H9 (cell line): ENCODE measurements around the gene SRPK1. TPM values are rescaled to one million over a fixed set of nuclear protein-coding genes. Genes with fewer than 3 reads are reported as not detected.

Experiments used
- DNase-seq: peaks from one replicate; pipeline ENCODE4 v3.0.0-alpha.2; 2017
- H2AFZ ChIP-seq: one replicate; pipeline ENCODE4 v1.6.1; 2013; ENCODE audit warnings: mild to moderate bottlenecking, low read length, control low read depth, moderate library complexity
- H2AK5ac ChIP-seq: 2 replicates; pipeline ENCODE4 v1.6.1; 2013; ENCODE audit warnings: low read length, control low read depth, mixed read lengths; ENCODE audit not compliant: insufficient read length
- H2BK120ac ChIP-seq: one replicate; pipeline ENCODE4 v1.6.1; 2013; ENCODE audit warnings: low read depth, mild to moderate bottlenecking, low read length, control low read depth, inconsistent platforms; ENCODE audit not compliant: poor library complexity, severe bottlenecking
- H2BK12ac ChIP-seq: 2 replicates; pipeline ENCODE4 v1.6.1; 2013; ENCODE audit warnings: low read length, control low read depth, mixed read lengths, low read depth; ENCODE audit not compliant: insufficient read length
- H2BK15ac ChIP-seq: 2 replicates; pipeline ENCODE4 v1.6.1; 2013; ENCODE audit warnings: low read depth, low read length, control low read depth
- H2BK20ac ChIP-seq: one replicate; pipeline ENCODE4 v1.6.1; 2013; ENCODE audit warnings: low read depth, mild to moderate bottlenecking, low read length, control low read depth, inconsistent platforms; ENCODE audit not compliant: poor library complexity, severe bottlenecking
- H2BK5ac ChIP-seq: 2 replicates; pipeline ENCODE4 v1.6.1; 2013; ENCODE audit warnings: low read length, control low read depth, mixed read lengths; ENCODE audit not compliant: insufficient read length
- H3K14ac ChIP-seq: 2 replicates; pipeline ENCODE4 v1.6.1; 2013; ENCODE audit warnings: low read length, control low read depth; ENCODE audit not compliant: insufficient read depth
- H3K18ac ChIP-seq: 2 replicates; pipeline ENCODE4 v1.6.1; 2013; ENCODE audit warnings: low read depth, mild to moderate bottlenecking, mixed read lengths, low read length, control low read depth; ENCODE audit not compliant: insufficient read length
- H3K23ac ChIP-seq: 2 replicates; pipeline ENCODE4 v1.6.1; 2013; ENCODE audit warnings: low read length, control low read depth, mixed read lengths, low read depth; ENCODE audit not compliant: insufficient read length
- H3K23me2 ChIP-seq: 2 replicates; pipeline ENCODE4 v1.6.1; 2013; ENCODE audit warnings: low read depth, mild to moderate bottlenecking, mixed read lengths, low read length, control low read depth; ENCODE audit not compliant: insufficient read length, poor library complexity, severe bottlenecking
- H3K27ac ChIP-seq: 2 replicates; pipeline ENCODE4 v1.5.1; 2013; ENCODE audit warnings: low read length, control low read depth, mixed read lengths, low read depth; ENCODE audit not compliant: insufficient read length
- H3K27me3 ChIP-seq: 2 replicates; pipeline ENCODE4 v1.6.1; 2013; ENCODE audit warnings: low read length, control low read depth, inconsistent platforms; ENCODE audit not compliant: insufficient read depth
- H3K4ac ChIP-seq: 2 replicates; pipeline ENCODE4 v1.6.1; 2013; ENCODE audit warnings: low read depth, mild to moderate bottlenecking, control low read depth, inconsistent platforms, low read length, moderate library complexity
- H3K4me1 ChIP-seq: 2 replicates; pipeline ENCODE4 v1.6.1; 2013; ENCODE audit warnings: low read length, control low read depth, inconsistent platforms; ENCODE audit not compliant: insufficient read depth
- H3K4me2 ChIP-seq: 2 replicates; pipeline ENCODE4 v1.6.1; 2013; ENCODE audit warnings: low read length, control low read depth, mixed read lengths; ENCODE audit not compliant: insufficient read length, insufficient read depth
- H3K56ac ChIP-seq: 2 replicates; pipeline ENCODE4 v1.6.1; 2013; ENCODE audit warnings: low read depth, mild to moderate bottlenecking, mixed read lengths, low read length, control low read depth; ENCODE audit not compliant: insufficient read length
- H3K79me1 ChIP-seq: 2 replicates; pipeline ENCODE4 v1.6.1; 2013; ENCODE audit warnings: low read depth, mild to moderate bottlenecking, moderate library complexity, low read length, control low read depth, inconsistent platforms; ENCODE audit not compliant: insufficient read depth, poor library complexity, severe bottlenecking
- H3K79me2 ChIP-seq: 2 replicates; pipeline ENCODE4 v1.6.1; 2013; ENCODE audit warnings: low read length, control low read depth, inconsistent platforms; ENCODE audit not compliant: insufficient read depth
- H3K9ac ChIP-seq: 2 replicates; pipeline ENCODE4 v1.6.1; 2013; ENCODE audit warnings: low read length, control low read depth, mixed read lengths; ENCODE audit not compliant: insufficient read length; ENCODE audit errors: extremely low read depth
- H3K9me3 ChIP-seq: one replicate; pipeline ENCODE4 v1.6.1; 2013; ENCODE audit warnings: low read depth, low read length, inconsistent platforms; ENCODE audit not compliant: control insufficient read depth
- H3T11ph ChIP-seq: one replicate; pipeline ENCODE4 v1.6.1; 2013; ENCODE audit warnings: mild to moderate bottlenecking, low read length, control low read depth, inconsistent platforms
- H4K20me1 ChIP-seq: one replicate; pipeline ENCODE4 v1.6.1; 2013; ENCODE audit not compliant: control insufficient read depth, insufficient read length, insufficient read depth
- H4K5ac ChIP-seq: 2 replicates; pipeline ENCODE4 v1.6.1; 2013; ENCODE audit warnings: low read depth, mild to moderate bottlenecking, mixed read lengths, low read length, control low read depth; ENCODE audit not compliant: insufficient read length
- H4K8ac ChIP-seq: replicated peaks from 2 replicates; pipeline ENCODE4 v1.6.1; 2013; ENCODE audit warnings: low read length, control low read depth, mixed read lengths, low read depth; ENCODE audit not compliant: insufficient read length
- H4K91ac ChIP-seq: 2 replicates; pipeline ENCODE4 v1.6.1; 2013; ENCODE audit warnings: low read depth, mild to moderate bottlenecking, moderate library complexity, mixed read lengths, low read length, control low read depth; ENCODE audit not compliant: insufficient read length
- H3K27ac Mint-ChIP-seq, 3 experiments: 2 replicates in 2 of 3; 3 replicates in 1 of 3; pipeline ENCODE4 v1.8.0; 2020 to 2021; ENCODE audit warnings: mixed read lengths in 3 of 3, mild to moderate bottlenecking in 1 of 3, moderate library complexity in 1 of 3
- H3K27me3 Mint-ChIP-seq: 2 replicates; pipeline ENCODE4 v1.8.0; 2021; ENCODE audit warnings: low read depth, mild to moderate bottlenecking, moderate library complexity, mixed read lengths
- H3K36me3 Mint-ChIP-seq, 3 experiments: 2 replicates in 2 of 3; 3 replicates in 1 of 3; pipeline ENCODE4 v1.8.0; 2020 to 2021; ENCODE audit warnings: low read depth in 3 of 3, mixed read lengths in 3 of 3; ENCODE audit not compliant: insufficient read depth in 1 of 3
- H3K4me1 Mint-ChIP-seq, 2 experiments: 2 replicates each; pipeline ENCODE4 v1.8.0; 2020; ENCODE audit warnings: mixed read lengths in 2 of 2
- H3K4me3 Mint-ChIP-seq, 2 experiments: 2 replicates in 1 of 2; 3 replicates in 1 of 2; pipeline ENCODE4 v1.8.0; 2020 to 2021; ENCODE audit warnings: mild to moderate bottlenecking in 2 of 2, mixed read lengths in 2 of 2, moderate library complexity in 1 of 2
- H3K9me3 Mint-ChIP-seq, 2 experiments: 2 replicates in 1 of 2; 3 replicates in 1 of 2; pipeline ENCODE4 v1.8.0; 2020; ENCODE audit warnings: mild to moderate bottlenecking in 2 of 2, mixed read lengths in 2 of 2, moderate library complexity in 1 of 2
- WGBS: extraction: QIAGEN DNeasy Blood & Tissue Kit; methylation state at CpG from one replicate; pipeline ENCODE4 v1.1.7; 2013; ENCODE audit warnings: missing lambda C conversion rate, low lambda C conversion rate, mixed read lengths; ENCODE audit not compliant: insufficient read length; ENCODE audit errors: extremely low coverage; 5-methylcytosine and 5-hydroxymethylcytosine counted together
- total RNA-seq: library from RNA; stranded (reverse); gene quantifications from 2 replicates; pipeline ENCODE4 v1.2.1, GENCODE V29; 2021
- TF ChIP-seq, protein P1 (sequence below): fragments of 200-600 bp; sonication (generic); conservative IDR thresholded peaks from 3 replicates; pipeline ENCODE4 v1.8.0; 2021; ENCODE audit warnings: antibody characterized with exemption, mild to moderate bottlenecking

SRPK1 gene
- total RNA-seq, 1 experiment from 2014 or later = 93.2 TPM

DNA sequence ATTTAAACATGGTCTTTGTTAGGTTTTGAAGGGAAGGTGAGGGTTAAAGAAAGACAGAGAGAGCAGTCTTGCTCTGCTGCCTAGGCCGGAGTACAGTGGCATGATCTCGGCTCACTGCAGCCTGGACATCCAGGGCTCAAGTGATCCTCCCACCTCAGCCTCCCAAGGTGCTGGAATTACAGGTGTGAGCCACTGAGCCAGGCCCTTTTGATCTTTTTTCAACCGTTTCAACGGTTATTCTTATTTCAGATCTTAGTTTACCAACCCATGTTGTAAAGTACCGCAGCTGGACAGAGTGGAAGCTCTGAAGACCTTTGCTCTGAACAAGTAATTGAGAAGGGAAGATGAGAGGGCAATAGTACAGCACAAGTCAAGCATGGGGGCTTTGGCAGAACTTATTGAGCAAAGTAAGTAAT, 1.2 kb upstream of the SRPK1 start:
- Histone ChIP-seq H4K20me1 (no peaks in the 10 kb centered on the region), H3K23ac (no peak overlapping the region), H2BK5ac (no peak overlapping the region), H2BK15ac (no peak overlapping the region), H3K18ac (no peak overlapping the region), H4K91ac (no peak overlapping the region), H3K27me3 (no peaks in the 10 kb centered on the region), H2BK12ac (no peak overlapping the region), H2AK5ac (no peak overlapping the region), H3K9me3 (no peaks in the 10 kb centered on the region), H3K79me2 (peaks cover 21% of the 10 kb centered on the region; the same call in 1 of the 2 replicates), H3K14ac (no peak overlapping the region), H2AFZ (no peak overlapping the region), H3T11ph (no peak overlapping the region), H3K4ac (no peak overlapping the region), H3K79me1 (no peaks in the 10 kb centered on the region), H2BK20ac (no peak overlapping the region), H3K27ac (no peak overlapping the region), H3K23me2 (peaks cover 10% of the 10 kb centered on the region), H3K56ac (no peak overlapping the region), H3K4me1 (no peaks in the 10 kb centered on the region; the same call in 1 of the 2 replicates), H3K4me2 (no peak overlapping the region), H2BK120ac (no peak overlapping the region), H3K9ac (no peak overlapping the region), H4K5ac (no peak overlapping the region), H4K8ac (no peak overlapping the region)
- H3K4me1 Mint-ChIP-seq = peaks cover 33 to 36% of the 10 kb centered on the region in 2 experiments
- H3K9me3 Mint-ChIP-seq = no peaks in the 10 kb centered on the region; a peak in 1 of 5 replicates
- TF ChIP-seq, protein P1, sequence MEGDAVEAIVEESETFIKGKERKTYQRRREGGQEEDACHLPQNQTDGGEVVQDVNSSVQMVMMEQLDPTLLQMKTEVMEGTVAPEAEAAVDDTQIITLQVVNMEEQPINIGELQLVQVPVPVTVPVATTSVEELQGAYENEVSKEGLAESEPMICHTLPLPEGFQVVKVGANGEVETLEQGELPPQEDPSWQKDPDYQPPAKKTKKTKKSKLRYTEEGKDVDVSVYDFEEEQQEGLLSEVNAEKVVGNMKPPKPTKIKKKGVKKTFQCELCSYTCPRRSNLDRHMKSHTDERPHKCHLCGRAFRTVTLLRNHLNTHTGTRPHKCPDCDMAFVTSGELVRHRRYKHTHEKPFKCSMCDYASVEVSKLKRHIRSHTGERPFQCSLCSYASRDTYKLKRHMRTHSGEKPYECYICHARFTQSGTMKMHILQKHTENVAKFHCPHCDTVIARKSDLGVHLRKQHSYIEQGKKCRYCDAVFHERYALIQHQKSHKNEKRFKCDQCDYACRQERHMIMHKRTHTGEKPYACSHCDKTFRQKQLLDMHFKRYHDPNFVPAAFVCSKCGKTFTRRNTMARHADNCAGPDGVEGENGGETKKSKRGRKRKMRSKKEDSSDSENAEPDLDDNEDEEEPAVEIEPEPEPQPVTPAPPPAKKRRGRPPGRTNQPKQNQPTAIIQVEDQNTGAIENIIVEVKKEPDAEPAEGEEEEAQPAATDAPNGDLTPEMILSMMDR = no peak
- WGBS = no CpG with 5 or more reads among the region's 5 CpGs
- no peak for DNase-seq
- no peaks in the 10 kb centered on the region for H3K27me3 Mint-ChIP-seq
- no peak overlapping the region for H3K27ac Mint-ChIP-seq
- peaks cover 7 to 17% (median 14%) of the 10 kb centered on the region in 3 experiments for H3K36me3 Mint-ChIP-seq
- peak overlapping the region in 1 of 2 experiments; percentile 87; a peak in 2 of 5 replicates for H3K4me3 Mint-ChIP-seq
